Measurements from ENCODE around the gene RPRD1B. TPM values are rescaled to one million over a fixed set of nuclear protein-coding genes. Genes with fewer than 3 reads are reported as not detected.

The RPRD1B gene
- total RNA-seq, 1 experiment from 2014 or later = 55.1 TPM

DNA sequence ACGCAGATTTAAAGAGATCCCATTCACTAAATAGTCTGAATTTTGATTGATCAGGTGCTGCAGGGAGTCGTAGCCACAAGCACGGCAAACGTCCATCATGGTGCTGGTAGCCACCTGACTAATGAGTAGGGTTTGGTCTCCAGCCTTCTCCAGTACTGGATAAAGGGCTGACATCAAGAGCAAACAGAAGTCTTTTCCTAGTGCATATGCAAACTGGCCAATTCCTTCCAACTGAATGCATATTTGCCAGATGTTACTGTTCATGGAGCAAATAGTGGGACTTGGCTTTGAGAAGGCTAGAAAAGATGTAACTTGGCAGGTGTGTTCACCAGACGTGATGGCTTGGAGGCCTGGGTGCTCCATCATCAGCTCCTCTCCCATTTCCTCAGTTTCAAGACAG is 21.9 kb upstream of the RPRD1B start:
- intact Hi-C loops (cut with micrococcal nuclease; ENCODE audit: unreplicated experiment) = no loop called here
- no peak overlapping the region for H3K4me3 ChIP-seq
- no peaks in the 10 kb centered on the region for H3K79me2 ChIP-seq (ENCODE audit: low read depth)
- no peaks in the 10 kb centered on the region for H3K27me3 ChIP-seq (ENCODE audit: insufficient read depth, low read depth)
- ChIA-PET CTCF (no interaction called here), POLR2A (ENCODE audit: unreplicated experiment) (no interaction called here)
- no peaks in the 10 kb centered on the region for H3K4me1 ChIP-seq (replicated peaks; ENCODE audit: insufficient read depth)
- no peaks in the 10 kb centered on the region for H3K9me3 ChIP-seq (ENCODE audit: insufficient read depth, low read depth)
- no peak overlapping the region for H3K27ac ChIP-seq
- no peak overlapping the region for H2AFZ ChIP-seq
- peaks cover 10% of the 10 kb centered on the region; the same call in 1 of the 2 replicates for H4K20me1 ChIP-seq (ENCODE audit: insufficient read depth)
- no TSS peak for BruUV-seq (replicated peaks)
- no peak for DNase-seq
- no peaks in the 10 kb centered on the region for H3F3A ChIP-seq (ENCODE audit: insufficient read depth, low read depth)
- H3K36me3 ChIP-seq (ENCODE audit: low read depth) = peaks cover 20% of the 10 kb centered on the region
- no peaks in the 10 kb centered on the region for H3K9me2 ChIP-seq (ENCODE audit: insufficient read depth)
- TF ChIP-seq, protein P1, sequence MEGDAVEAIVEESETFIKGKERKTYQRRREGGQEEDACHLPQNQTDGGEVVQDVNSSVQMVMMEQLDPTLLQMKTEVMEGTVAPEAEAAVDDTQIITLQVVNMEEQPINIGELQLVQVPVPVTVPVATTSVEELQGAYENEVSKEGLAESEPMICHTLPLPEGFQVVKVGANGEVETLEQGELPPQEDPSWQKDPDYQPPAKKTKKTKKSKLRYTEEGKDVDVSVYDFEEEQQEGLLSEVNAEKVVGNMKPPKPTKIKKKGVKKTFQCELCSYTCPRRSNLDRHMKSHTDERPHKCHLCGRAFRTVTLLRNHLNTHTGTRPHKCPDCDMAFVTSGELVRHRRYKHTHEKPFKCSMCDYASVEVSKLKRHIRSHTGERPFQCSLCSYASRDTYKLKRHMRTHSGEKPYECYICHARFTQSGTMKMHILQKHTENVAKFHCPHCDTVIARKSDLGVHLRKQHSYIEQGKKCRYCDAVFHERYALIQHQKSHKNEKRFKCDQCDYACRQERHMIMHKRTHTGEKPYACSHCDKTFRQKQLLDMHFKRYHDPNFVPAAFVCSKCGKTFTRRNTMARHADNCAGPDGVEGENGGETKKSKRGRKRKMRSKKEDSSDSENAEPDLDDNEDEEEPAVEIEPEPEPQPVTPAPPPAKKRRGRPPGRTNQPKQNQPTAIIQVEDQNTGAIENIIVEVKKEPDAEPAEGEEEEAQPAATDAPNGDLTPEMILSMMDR (conservative IDR thresholded peaks at IDR 0.05) = no peak
- no peak for TF ChIP-seq EZH2 (IDR thresholded peaks at IDR 0.05; ENCODE audit: low read depth)
- H3K4me2 ChIP-seq = no peak overlapping the region

DNA sequence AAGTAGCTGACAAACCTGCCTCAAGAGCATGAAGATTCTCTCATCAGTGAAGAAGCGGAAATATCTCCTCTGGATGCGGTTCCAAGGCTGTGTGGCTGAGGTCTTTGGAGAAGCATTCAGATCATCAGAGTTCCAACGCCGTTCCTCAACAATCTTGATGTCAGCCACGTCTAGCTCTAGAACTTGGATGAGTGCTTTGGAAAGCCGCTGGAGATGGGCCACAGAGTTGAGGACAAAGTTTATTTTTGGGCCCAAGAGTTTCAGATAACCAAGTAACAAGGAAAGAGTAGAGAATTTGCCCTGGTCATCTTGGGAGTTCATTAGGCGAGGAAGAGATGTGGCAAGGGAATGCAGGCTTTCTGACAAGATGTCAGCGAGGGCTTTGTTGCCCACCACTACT is 21.2 kb upstream of the RPRD1B start:
- Histone ChIP-seq H3K4me3 (no peak overlapping the region), H4K20me1 (ENCODE audit: insufficient read depth) (peaks cover 8% of the 10 kb centered on the region; the same call in 1 of the 2 replicates), H3K4me1 (replicated peaks; ENCODE audit: insufficient read depth) (no peaks in the 10 kb centered on the region), H3K9me3 (ENCODE audit: insufficient read depth, low read depth) (no peaks in the 10 kb centered on the region), H3F3A (ENCODE audit: insufficient read depth, low read depth) (no peaks in the 10 kb centered on the region), H3K27ac (no peak overlapping the region), H3K27me3 (ENCODE audit: insufficient read depth, low read depth) (no peaks in the 10 kb centered on the region), H3K36me3 (ENCODE audit: low read depth) (peaks cover 26% of the 10 kb centered on the region), H2AFZ (no peak overlapping the region), H3K79me2 (ENCODE audit: low read depth) (no peaks in the 10 kb centered on the region), H3K9me2 (ENCODE audit: insufficient read depth) (no peaks in the 10 kb centered on the region), H3K4me2 (no peak overlapping the region)
- ChIA-PET CTCF (interaction anchor here (0.5 kb wide), 1 partner anchor 16 kb away, joined by 3 read pairs; no protein-coding TSS in a partner anchor), POLR2A (ENCODE audit: unreplicated experiment) (no interaction called here)
- no TSS peak for BruUV-seq (replicated peaks)
- intact Hi-C loops (cut with micrococcal nuclease; ENCODE audit: unreplicated experiment) = no loop called here
- no peak for TF ChIP-seq EZH2 (IDR thresholded peaks at IDR 0.05; ENCODE audit: low read depth)
- TF ChIP-seq, protein P1 (conservative IDR thresholded peaks at IDR 0.05) = no peak
- DNase-seq = no peak

DNA sequence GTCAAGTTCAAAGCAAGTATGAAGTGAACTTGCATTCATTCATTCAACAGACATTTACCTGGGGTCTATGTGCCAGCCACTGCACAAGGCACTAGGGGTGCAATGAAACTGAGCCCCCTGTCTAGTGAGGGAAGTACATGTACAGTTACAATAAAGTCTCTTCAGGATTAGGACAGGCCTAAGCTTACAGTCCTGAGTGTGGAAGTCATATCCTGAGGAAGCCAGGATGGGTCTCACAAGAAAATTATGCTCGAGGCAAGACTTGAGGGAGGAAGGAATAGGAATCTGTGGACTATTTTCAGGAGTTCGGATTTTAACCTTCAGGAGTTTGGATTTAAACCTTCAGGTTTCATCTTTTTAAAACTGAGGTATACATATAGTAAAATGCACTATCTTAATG is 19.7 kb upstream of the RPRD1B start:
- no peak overlapping the region for H3K4me3 ChIP-seq
- no peak overlapping the region for H3K27ac ChIP-seq
- no peak for TF ChIP-seq EZH2 (IDR thresholded peaks at IDR 0.05; ENCODE audit: low read depth)
- TF ChIP-seq, protein P1 (conservative IDR thresholded peaks at IDR 0.05) = no peak
- no peaks in the 10 kb centered on the region for H3K27me3 ChIP-seq (ENCODE audit: insufficient read depth, low read depth)
- no peak overlapping the region for H2AFZ ChIP-seq
- ChIA-PET CTCF (no interaction called here), POLR2A (ENCODE audit: unreplicated experiment) (no interaction called here)
- intact Hi-C loops (cut with micrococcal nuclease; ENCODE audit: unreplicated experiment) = no loop called here
- 0 out of 2 replicates have a peak, but pooled peaks cover 4% of the 10 kb centered on the region for H4K20me1 ChIP-seq (ENCODE audit: insufficient read depth)
- H3K9me3 ChIP-seq (ENCODE audit: insufficient read depth, low read depth) = peaks cover 7% of the 10 kb centered on the region; the same call in 1 of the 2 replicates
- no peaks in the 10 kb centered on the region for H3K4me1 ChIP-seq (replicated peaks; ENCODE audit: insufficient read depth)
- no peaks in the 10 kb centered on the region for H3F3A ChIP-seq (ENCODE audit: insufficient read depth, low read depth)
- no peaks in the 10 kb centered on the region for H3K79me2 ChIP-seq (ENCODE audit: low read depth)
- no TSS peak for BruUV-seq (replicated peaks)
- no peaks in the 10 kb centered on the region for H3K9me2 ChIP-seq (ENCODE audit: insufficient read depth)
- no peak overlapping the region for H3K4me2 ChIP-seq
- peaks cover 41% of the 10 kb centered on the region for H3K36me3 ChIP-seq (ENCODE audit: low read depth)
- no peak for DNase-seq

Measured in PC-9 (cell line).